ENCODE measurements around the gene ST6GAL1.

The ST6GAL1 gene

GRCh38 chr3:187072102-187072501, 141.8 kb downstream of the ST6GAL1 start:
- TF ChIP-seq ZBTB7A (IDR thresholded peaks at IDR 0.05; ENCODE audit: low read depth): no peak
- TF ChIP-seq TEAD4 (IDR thresholded peaks at IDR 0.05): no peak
- TF ChIP-seq RAD21 (IDR thresholded peaks at IDR 0.05; ENCODE audit: low read depth): no peak
- no peak for TF ChIP-seq FOXM1 (IDR thresholded peaks at IDR 0.05; ENCODE audit: borderline replicate concordance, low read depth)
- no peak for TF ChIP-seq EGR1 (IDR thresholded peaks at IDR 0.05)
- TF ChIP-seq TAF1 (IDR thresholded peaks at IDR 0.05; ENCODE audit: low read depth): no peak
- TF ChIP-seq TCF12 (IDR thresholded peaks at IDR 0.05; ENCODE audit: low read depth): no peak
- no peak for TF ChIP-seq CEBPB (IDR thresholded peaks at IDR 0.05)
- TF ChIP-seq, protein P1, sequence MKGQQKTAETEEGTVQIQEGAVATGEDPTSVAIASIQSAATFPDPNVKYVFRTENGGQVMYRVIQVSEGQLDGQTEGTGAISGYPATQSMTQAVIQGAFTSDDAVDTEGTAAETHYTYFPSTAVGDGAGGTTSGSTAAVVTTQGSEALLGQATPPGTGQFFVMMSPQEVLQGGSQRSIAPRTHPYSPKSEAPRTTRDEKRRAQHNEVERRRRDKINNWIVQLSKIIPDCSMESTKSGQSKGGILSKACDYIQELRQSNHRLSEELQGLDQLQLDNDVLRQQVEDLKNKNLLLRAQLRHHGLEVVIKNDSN (IDR thresholded peaks at IDR 0.05): no peak
- TF ChIP-seq YY1 (IDR thresholded peaks at IDR 0.05; ENCODE audit: low read depth): no peak
- no peak for TF ChIP-seq EP300 (IDR thresholded peaks at IDR 0.05; ENCODE audit: borderline replicate concordance)
- TF ChIP-seq, protein P2, sequence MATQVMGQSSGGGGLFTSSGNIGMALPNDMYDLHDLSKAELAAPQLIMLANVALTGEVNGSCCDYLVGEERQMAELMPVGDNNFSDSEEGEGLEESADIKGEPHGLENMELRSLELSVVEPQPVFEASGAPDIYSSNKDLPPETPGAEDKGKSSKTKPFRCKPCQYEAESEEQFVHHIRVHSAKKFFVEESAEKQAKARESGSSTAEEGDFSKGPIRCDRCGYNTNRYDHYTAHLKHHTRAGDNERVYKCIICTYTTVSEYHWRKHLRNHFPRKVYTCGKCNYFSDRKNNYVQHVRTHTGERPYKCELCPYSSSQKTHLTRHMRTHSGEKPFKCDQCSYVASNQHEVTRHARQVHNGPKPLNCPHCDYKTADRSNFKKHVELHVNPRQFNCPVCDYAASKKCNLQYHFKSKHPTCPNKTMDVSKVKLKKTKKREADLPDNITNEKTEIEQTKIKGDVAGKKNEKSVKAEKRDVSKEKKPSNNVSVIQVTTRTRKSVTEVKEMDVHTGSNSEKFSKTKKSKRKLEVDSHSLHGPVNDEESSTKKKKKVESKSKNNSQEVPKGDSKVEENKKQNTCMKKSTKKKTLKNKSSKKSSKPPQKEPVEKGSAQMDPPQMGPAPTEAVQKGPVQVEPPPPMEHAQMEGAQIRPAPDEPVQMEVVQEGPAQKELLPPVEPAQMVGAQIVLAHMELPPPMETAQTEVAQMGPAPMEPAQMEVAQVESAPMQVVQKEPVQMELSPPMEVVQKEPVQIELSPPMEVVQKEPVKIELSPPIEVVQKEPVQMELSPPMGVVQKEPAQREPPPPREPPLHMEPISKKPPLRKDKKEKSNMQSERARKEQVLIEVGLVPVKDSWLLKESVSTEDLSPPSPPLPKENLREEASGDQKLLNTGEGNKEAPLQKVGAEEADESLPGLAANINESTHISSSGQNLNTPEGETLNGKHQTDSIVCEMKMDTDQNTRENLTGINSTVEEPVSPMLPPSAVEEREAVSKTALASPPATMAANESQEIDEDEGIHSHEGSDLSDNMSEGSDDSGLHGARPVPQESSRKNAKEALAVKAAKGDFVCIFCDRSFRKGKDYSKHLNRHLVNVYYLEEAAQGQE (IDR thresholded peaks at IDR 0.05; ENCODE audit: low read depth): no peak
- no peak for TF ChIP-seq CREB1 (IDR thresholded peaks at IDR 0.05; ENCODE audit: low read depth)
- no peak for TF ChIP-seq NFIC (IDR thresholded peaks at IDR 0.05)
- TF ChIP-seq, protein P3, sequence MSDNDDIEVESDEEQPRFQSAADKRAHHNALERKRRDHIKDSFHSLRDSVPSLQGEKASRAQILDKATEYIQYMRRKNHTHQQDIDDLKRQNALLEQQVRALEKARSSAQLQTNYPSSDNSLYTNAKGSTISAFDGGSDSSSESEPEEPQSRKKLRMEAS (IDR thresholded peaks at IDR 0.05): no peak

GRCh38 chr3:187072511-187072910, 142.2 kb downstream of the ST6GAL1 start:
- no peak for TF ChIP-seq ZBTB7A (IDR thresholded peaks at IDR 0.05; ENCODE audit: low read depth)
- no peak for TF ChIP-seq RAD21 (IDR thresholded peaks at IDR 0.05; ENCODE audit: low read depth)
- no peak for TF ChIP-seq TEAD4 (IDR thresholded peaks at IDR 0.05)
- no peak for TF ChIP-seq NFIC (IDR thresholded peaks at IDR 0.05)
- TF ChIP-seq CEBPB (IDR thresholded peaks at IDR 0.05): no peak
- TF ChIP-seq TAF1 (IDR thresholded peaks at IDR 0.05; ENCODE audit: low read depth): no peak
- no peak for TF ChIP-seq CREB1 (IDR thresholded peaks at IDR 0.05; ENCODE audit: low read depth)
- TF ChIP-seq, protein P1 (IDR thresholded peaks at IDR 0.05): no peak
- no peak for TF ChIP-seq YY1 (IDR thresholded peaks at IDR 0.05; ENCODE audit: low read depth)
- no peak for TF ChIP-seq EP300 (IDR thresholded peaks at IDR 0.05; ENCODE audit: borderline replicate concordance)
- TF ChIP-seq TCF12 (IDR thresholded peaks at IDR 0.05; ENCODE audit: low read depth): no peak
- TF ChIP-seq, protein P2 (IDR thresholded peaks at IDR 0.05; ENCODE audit: low read depth): no peak

DNA sequence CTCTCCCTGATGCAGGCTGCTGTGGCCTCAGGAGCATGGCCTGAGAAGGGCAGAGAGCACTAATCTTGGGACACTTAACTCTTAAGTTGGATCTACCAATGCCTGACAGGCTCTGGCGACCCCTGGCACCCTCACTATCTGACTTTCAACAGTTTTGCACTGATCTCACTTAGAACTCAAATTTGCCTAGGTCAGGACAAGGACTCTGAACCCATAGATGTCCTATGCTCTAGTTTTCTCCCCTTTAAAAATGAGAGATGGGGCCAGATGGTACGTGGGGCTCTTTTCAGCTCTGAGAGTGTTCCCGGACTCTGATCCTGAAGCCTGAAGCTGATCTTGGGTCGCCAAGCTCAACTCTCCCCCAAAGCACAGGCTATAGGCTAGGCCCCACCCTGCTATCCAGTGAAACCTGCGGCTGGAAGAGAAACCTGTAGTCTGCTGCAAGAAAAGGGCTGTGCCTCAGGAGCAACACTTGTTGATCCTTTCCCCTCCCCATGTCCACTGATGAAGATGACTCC, 143.3 kb downstream of the ST6GAL1 start:
- TF ChIP-seq ZBTB7A (IDR thresholded peaks at IDR 0.05; ENCODE audit: low read depth) (no peak), EGR1 (IDR thresholded peaks at IDR 0.05) (no peak)
- TF ChIP-seq, protein P2 (IDR thresholded peaks at IDR 0.05; ENCODE audit: low read depth): no peak

- TF ChIP-seq, protein P3 (IDR thresholded peaks at IDR 0.05): no peak
- TF ChIP-seq EP300 (IDR thresholded peaks at IDR 0.05; ENCODE audit: borderline replicate concordance) (no peak), CREB1 (IDR thresholded peaks at IDR 0.05; ENCODE audit: low read depth) (no peak), CEBPB (IDR thresholded peaks at IDR 0.05) (no peak), EGR1 (IDR thresholded peaks at IDR 0.05) (no peak), NFIC (IDR thresholded peaks at IDR 0.05) (no peak), TEAD4 (IDR thresholded peaks at IDR 0.05) (no peak)
- TF ChIP-seq, protein P1 (IDR thresholded peaks at IDR 0.05): no peak
- TF ChIP-seq, protein P2 (IDR thresholded peaks at IDR 0.05; ENCODE audit: low read depth): no peak
Observed at GRCh38 chr3:187074846-187075245, 144.5 kb downstream of the ST6GAL1 start.

All from Ishikawa (cell line).